HG03571 (cell line): ENCODE data around the gene GGCT.
A peak's percentile ranks its signal among the peaks of the same experiment; 100 is the strongest.

ENCODE experiments used
- ATAC-seq: cut with Tn5 transposase; IDR thresholded peaks from one replicate; pipeline ENCODE4 v1.9.1; 2021; ENCODE audit not compliant: unreplicated experiment

Gene GGCT

GRCh38 chr7:30465046-30465810 lies 39.4 kb downstream of the GGCT start:
- ATAC-seq = no peak

DNA sequence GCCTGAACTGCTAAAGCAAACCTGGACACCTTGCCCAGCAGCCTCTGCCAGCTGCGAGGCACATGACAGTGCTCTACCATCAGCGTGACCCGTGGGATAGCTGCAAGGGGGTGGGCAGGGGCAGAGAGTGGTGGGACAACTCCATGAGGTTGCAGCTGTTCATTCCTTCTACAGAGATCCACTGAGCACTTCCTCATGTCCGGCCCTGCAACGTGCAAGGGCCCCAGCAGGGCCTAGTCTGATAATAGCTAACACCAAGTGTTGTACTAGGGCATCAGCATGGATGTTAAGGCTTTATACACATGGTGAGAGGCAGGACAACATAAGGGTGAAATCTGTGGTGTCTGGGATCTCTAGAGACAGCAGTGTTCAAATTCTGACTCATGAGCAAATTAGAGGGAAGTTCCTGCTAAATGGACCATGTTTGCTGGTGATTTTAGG lies 40.4 kb downstream of the GGCT start:
- ATAC-seq = no peak

DNA sequence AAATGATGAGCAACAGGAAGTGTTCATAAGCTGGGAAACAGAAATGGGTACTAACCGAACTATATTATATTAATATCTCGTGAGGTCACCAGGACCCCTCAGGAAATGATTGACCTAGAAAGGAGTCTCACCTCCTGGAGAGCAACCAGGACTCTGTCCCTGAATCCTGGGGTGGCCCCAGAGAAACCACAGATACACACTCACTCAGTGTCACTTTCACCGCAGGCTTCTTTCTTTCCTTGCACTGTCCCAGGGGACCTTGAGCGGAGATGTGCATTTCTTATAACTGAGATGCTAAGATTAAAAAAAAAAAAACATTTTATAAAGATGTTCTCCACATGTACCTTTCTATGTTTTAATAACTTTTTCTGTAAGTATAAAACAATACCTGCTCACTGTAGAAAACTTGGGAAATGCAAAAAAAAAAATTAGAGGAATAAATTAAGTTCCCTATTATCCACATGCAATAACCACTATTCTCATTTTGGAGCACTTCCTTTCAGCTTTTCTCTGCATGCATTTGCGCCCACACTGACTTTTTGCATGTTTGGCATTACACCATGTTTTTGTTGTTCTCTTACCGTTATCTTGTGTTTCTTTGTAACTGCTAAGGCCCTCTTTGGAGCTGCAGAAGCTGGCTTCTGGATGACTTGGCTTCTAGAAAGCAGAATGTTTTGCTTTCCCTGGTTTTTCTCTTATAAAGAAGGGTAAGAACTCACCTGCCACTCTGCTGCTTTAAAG lies 41.1 kb downstream of the GGCT start:
- ATAC-seq = peak; percentile 57

GRCh38 chr7:30462179-30462578 lies 42.5 kb downstream of the GGCT start:
- ATAC-seq = no peak

DNA sequence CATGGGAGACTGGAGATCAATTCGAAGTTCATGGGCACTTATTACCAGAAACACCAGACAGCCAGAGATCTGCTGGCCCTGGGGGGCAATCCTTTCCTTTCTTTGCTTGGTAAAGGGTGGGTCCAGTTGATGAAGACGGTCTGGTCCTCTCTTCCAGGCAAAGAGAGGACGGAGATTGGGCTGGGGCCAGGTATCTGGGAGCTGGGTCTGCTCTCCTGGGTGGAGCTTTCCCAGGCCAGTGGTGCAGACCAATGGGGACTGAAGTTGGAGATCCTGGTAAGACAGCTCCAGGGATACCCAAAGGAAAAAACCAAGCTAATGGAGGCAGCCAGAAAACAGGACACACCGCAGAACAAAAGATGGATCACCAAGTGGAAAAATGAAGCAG lies 44.4 kb downstream of the GGCT start:
- ATAC-seq = no peak

DNA sequence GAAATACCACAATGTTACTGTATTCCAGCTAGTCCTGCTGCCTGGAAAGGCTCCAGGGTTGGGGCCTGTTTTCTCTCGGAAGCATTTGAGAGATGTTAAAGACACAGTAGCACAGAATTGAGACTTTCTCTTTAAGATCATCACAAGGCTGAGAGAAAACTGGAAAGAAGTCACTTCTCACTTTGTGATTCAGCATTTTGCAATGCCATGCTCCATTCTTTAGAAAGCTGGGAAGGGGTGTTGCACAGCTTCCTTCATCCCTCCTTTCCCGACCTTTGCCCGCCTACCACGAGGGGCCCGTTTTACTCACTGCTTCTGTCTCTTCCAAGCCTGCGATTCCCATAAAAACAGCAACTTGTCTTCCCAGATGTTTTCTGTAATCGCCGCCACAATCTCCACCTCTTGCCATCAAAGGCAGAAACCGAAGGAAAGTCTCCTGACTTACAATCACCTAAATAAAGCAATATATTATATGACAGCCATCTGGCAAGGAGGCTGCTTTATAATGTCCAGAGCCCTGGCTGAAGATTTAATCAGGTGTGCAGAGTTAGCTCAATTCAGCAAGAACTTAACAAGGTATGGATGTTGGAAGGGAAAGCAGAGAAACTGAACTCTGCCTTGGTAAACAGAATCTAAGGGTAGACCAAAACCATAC lies 44.9 kb downstream of the GGCT start:
- ATAC-seq = no peak

GRCh38 chr7:30458311-30458710 lies 46.3 kb downstream of the GGCT start:
- no peak for ATAC-seq

DNA sequence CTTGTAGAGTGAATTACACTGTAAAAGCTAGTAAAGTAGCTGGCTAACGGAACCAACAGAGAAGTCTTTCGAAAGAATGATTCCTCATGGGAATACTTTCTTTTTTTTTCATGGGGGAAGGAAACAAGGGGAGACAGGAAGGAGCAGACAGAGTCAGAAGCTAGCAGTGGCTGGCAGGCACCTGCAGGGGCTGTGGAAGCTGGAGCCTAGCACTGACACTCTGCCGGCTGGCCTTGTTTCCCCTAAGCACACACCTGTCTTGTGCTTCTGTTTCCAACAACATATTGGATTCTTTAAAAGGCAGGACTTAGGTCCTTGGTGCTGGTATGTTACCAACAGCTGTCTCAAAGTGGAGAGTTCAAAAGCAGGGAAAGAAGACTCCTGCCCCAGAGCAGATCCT lies 50.7 kb downstream of the GGCT start:
- no peak for ATAC-seq

GRCh38 chr7:30453016-30453415 lies 51.6 kb downstream of the GGCT start:
- no peak for ATAC-seq

DNA sequence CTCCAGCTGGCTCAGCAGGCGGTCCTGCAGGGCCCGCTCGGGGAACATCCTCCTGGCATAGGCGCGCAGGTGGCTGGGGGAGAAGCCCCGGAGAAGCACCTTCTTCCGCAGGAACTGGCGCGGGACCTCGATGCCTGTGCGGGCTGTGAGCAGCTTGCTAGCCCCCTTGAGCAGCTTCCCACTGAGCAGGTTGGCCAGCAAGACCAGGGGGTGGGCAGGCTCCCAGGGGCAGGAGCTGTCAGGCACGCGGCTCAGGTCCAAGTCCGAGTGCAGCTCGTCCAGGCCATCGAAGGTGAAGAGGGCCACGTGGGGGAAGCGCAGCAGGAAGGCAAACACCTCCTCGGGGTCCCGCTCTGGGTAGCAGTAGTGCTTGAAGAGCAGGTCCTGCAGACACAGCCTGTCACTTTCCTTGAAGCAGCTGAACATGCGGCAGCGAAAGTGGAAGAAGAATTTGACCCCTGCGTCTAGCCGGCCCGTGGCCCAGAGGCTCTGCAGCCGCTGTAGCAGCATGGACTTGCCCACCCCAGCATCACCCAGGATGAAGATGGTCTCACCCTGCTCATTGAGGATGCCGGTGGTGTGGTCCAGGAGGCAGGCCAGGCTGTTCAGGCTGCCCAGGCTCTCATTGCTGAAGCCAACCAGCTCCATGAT lies 52.2 kb downstream of the GGCT start:
- no peak for ATAC-seq

- no peak for ATAC-seq
These were observed 52.9 kb downstream of the GGCT start for GRCh38 chr7:30451539-30452279.

DNA sequence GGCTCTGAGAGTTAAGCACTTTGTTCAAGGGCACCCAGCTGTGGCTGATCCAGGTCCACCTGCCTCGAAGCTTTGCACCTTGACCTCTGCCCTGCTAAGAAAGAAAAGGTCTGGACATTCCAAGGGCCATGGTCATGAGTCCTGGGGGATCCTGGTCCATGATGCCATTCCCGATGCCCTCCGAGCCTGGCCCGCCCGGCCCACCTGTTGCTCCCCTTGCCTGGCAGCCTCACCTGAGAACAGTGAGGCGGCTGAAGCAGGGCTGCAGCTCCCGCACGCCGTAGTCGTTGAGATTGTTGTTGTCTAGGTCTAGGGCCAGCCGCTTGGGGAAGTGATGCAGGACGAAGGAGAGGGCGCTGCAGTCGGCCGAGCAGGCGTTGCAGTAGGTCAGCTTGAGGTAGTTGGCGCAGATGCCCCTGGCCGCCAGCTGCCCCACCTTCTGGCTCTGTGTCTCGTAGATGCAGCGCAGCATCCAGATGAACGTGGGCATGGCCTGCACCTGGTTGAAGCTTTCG lies 53.6 kb downstream of the GGCT start:
- no peak for ATAC-seq

GRCh38 chr7:30450240-30450982 lies 54.2 kb downstream of the GGCT start:
- no peak for ATAC-seq

GRCh38 chr7:30448461-30449189 lies 56.0 kb downstream of the GGCT start:
- ATAC-seq = no peak

GRCh38 chr7:30447466-30447865 lies 57.2 kb downstream of the GGCT start:
- ATAC-seq = no peak
